ENCODE data around the gene MOB3C.
"Not testable (repeated sequence)": the region's sequence is repeated elsewhere in the genome, so short reads cannot be mapped to it uniquely, and the experiment has no call there.

Gene MOB3C

DNA sequence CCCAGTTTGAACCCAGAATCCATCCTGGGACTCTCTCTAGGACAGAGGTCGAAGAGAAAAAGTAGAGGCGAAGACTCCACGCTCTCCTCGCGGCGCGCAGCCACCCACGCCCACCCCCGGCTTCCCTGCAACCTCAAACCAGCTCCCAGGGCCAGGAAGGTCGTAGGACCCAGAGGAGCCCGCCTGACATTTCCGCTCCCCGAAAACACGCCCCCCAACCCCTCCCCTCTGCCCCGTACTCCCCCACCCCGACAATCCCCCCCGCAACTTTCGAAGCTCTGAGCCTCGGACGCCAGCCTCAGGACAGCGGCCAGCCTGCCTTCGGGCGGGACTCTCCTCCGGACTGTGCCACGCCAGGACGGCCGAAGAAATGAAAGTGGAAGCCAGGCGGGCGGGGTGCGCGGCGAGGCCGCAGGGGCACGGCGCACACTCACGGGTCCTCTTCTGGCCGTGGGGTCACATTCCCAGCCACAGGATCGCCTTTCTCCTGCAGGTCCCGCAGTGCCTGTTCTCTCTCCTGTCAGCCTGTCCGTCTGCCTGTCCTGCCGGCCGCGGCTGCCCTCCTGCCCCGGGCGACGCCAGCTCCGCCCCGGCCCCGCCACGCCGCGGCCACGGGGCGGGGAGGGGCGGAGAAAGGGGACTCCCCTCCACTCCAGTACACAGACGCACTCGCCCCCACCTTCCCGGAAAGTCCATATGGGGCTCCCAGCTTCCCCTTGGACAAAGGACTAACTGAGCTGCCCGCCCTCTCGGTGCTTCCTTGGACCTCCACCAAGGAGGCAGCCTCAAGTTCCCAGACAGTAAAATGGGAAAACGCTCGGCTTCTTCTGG lies at the start of gene MOB3C:
Gene MOB3C (minus strand): TSS at position 535 of the 831 bp plus-strand sequence. CDS start 3,490 bp downstream, outside the sequence.
- DNase-seq = peak; percentile 78

DNA sequence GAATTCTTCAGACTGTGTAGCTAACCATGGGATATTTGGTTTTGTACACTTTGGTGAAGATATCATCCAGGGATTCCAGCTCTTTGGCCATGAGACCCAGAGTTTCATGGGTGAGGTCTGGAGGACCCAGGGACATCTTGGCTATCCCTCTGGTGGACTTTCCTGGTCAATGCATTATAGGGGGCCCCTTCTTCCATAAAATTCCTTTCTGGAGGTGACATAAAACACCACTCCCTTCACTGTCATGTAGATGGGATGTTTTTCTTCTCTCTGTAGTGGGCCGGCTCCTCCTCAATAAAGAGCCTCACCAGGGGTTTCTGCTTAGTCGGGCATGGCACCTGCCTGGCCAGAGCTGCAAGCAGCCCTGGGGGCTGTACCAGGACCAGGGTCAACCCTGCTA lies 49.4 kb upstream of the MOB3C start:
- no peak for DNase-seq

DNA sequence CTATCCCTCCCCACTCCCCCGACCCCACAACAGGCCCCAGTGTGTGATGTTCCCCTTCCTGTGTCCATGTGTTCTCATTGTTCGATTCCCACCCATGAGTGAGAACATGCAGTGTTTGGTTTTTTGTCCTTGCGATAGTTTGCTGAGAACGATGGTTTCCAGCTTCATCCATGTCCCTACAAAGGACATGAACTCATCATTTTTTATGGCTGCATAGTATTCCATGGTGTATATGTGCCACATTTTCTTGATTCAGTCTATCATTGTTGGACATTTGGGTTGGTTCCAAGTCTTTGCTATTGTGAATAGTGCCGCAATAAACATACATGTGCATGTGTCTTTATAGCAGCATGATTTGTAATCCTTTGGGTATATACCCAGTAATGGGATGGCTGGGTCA lies 46.3 kb upstream of the MOB3C start:
- DNase-seq = not testable (repeated sequence)

DNA sequence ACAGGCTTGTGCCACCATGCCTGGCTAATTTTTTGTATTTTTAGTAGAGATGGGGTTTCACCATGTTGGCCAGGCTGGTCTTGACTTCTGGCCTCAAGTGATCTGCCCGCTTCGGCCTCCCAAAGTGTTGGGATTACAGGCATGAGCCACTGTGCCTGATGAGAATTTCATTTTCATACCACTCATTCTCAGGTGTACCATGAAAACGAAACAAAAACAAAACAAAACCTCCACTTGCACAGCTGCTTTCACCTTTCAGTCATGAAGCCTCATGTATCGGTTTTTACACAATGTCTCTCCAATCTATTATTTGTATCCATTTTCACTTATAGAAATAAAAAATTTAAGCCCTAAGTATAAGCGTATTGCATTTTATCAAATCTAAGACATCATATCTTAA lies 43.5 kb upstream of the MOB3C start:
- not testable (repeated sequence) for DNase-seq

DNA sequence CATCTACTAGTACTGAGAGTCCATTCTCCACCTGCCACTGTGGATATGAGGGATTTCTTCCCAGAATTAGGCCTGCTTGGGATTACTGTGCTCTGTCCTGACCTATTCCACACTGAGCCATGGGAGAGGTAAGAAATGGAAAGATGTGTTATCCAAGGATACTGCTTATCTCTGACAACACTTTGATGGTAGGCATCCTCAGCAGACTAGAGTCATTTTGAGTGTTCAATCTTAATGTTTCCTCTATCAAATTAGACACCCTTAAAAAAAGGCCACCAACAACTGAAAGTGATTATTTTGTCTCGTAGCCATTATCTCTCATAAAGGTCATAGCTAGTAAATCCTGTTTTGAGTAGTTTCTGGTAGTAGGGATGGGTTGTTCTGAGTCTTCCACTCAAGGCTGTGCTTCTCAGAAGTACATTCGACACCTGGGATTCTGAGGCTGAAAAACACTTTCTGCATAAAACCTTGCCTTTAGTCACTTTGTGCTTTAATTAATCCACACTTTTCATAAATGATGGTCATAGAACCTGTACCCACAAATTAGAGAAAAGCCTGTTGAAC lies 42.8 kb upstream of the MOB3C start:
- no peak for DNase-seq

DNA sequence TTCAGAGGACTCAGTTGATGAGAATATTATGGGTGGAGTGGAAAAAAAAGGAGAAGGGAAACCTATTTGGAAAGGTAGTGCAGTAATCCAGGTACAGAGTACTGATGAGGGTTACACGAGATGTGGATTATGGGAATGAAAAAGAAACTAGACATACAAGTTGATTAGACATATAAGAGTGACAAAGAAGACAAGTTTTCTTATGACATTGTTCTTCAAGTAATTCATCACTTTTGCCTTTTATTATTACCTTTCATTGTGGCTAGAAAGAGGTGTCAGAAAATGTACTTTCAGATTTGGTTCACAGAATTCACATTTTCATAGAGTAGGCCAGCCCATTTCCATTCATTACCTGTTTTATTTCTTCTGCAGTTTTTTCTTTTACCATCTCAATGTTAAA lies 41.2 kb upstream of the MOB3C start:
- DNase-seq = no peak

DNA sequence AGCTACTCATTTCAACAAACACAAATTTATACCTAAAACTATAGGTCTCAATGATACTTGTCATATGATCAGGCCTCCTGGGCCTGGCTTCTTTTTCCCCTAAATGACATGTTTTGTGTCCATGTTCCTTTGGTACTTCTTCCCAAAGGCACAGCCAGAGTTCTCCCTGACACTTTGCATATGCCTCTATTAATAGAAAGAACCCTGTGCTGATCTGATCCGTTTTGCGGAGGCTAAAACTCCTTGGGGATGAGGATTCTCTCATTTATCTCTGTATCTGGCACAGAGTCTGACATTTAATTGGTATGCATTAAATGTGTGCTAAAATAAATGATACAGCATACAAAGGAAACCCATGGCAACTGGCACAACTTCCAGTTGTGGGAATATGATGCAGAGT lies 40.0 kb upstream of the MOB3C start:
- no peak for DNase-seq

DNA sequence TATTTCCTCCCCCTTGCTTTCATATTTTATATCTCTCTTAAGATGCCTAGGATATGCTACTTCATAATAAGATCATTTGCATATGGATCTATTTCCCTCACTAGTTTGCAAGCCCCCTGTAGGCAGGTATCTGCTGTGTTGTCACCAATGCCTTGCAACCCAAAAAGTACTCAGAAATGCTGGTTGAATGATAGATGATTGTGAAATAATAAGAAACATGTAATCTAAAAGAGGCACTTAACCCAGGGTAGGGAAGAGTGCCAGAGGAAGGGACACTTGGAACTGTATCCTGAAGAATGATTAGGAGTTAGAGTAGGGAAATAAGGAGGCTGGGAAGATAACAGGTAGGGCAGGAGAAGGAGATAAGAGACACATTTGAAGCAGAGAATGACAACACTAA lies 39.2 kb upstream of the MOB3C start:
- DNase-seq = no peak

DNA sequence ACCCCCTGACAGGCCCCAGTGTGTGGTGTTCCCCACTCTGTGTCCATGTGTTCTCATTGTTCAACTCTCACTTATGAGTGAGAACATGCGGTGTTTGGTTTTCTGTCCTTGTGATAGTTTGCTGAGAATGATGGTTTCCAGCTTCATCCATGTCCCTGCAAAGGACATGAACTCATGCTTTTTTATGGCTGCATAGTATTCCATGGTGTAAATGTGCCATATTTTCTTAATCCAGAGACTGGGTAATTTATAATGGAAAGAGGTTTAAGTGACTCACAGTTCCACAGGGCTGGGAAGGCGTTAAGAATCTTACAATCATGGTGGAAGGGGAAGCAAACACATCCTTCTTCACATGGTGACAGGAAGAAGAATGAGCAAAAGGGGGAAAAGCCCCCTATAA lies 38.1 kb upstream of the MOB3C start:
- DNase-seq = not testable (repeated sequence)

DNA sequence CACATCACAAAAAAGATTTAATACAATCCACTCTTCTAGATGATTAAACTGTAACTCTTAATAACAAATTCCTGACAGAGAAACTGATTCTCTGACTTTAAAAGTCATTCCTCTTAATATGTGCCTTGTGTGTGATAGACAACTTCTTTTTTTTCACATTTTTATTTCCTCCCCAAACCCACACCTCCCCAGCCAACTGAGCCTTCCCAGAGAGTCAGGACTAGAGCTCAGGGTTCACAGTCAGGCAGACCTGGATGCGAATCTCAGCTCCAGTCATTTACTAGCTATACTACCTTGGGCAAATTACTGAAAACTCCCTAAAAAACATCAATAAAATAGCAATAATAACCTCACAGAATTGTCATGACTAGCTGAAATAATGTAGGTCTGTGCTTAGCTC lies 37.4 kb upstream of the MOB3C start:
- no peak for DNase-seq

DNA sequence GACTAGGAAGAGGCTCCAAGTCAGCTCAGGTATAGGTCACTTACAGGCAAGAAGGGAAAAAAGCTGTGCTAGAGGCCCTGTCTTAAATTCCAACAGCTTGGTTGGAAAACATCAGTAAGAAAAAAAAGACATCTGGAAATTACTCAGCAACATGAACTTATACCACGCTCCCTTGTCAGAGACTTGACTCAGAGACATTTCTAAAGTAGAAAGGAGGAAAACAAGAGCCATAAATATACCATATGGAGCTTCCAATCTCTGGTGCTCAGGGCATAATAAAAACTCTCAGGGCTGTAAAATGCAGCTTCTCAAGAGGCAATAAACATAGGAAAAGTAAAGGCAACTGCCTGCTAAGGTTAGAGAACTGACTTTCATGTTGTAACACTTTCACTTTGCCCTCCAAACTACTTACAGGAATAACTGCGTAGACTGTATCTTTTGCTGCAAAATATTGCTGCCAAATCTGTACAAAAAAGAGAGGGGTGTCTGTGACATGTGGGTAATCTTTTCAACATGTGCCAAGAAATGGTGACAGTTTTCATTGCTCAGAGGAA lies 36.9 kb upstream of the MOB3C start:
- no peak for DNase-seq

DNA sequence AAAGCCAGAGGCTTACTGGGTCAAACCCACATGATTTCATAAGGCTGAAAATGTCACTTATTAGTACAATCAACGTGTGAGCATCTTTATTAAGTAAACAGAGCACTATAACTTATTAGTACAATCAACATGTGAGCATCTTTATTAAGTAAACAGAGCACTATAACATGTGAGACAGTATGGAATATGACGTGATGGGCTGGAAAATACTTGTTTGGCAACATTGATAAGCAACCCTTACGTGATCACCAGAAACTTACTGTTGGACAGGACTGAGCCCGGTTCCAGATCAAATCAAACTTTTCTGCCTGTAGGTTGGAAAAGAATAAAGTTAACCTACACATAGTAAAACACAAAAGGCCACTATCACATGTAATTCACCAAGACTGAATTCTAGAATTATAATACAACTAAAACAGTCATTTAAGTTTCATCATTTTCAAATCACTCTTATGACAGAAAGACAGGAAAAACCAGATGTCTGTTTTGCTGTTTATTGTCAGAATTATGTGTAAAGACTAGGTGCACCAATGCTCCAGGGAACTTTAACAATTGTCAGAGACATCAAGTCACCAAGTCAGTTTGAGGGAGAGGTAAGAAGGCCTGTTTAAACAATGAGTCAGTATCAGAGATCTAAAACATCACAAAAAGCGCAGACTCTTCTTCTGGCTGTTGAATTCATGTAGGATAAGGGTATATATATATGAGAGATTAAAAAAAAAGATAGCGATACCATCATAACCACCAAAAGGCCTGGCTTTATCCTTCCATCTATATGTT lies 35.9 kb upstream of the MOB3C start:
- DNase-seq = no peak

DNA sequence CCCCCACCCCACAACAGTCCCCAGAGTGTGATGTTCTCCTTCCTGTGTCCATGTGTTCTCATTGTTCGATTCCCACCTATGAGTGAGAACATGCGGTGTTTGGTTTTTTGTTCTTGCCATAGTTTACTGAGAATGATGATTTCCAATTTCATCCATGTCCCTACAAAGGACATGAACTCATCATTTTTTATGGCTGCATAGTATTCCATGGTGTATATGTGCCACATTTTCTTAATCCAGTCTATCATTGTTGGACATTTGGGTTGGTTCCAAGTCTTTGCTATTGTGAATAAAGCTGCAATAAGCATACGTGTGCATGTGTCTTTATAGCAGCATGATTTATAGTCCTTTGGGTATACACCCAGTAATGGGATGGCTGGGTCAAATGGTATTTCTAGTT lies 34.5 kb upstream of the MOB3C start:
- DNase-seq = not testable (repeated sequence)

DNA sequence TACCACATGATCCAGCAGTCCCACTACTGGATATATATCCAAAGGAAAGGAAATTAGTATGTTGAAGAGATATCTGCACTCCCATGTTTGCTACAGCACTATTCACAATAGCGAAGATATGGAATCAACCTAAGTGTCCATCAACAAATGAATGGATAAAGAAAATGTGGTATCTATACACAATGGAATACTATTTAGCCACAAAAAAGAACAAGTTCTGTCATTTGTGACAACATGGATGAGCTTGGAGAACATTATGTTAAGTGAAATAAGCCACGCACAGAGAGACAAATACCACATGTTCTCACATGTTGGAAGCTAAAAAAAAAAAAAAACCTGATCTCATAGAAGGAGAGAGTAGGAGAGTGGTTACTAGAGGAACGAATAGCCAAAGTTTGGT lies 33.9 kb upstream of the MOB3C start:
- DNase-seq = no peak

DNA sequence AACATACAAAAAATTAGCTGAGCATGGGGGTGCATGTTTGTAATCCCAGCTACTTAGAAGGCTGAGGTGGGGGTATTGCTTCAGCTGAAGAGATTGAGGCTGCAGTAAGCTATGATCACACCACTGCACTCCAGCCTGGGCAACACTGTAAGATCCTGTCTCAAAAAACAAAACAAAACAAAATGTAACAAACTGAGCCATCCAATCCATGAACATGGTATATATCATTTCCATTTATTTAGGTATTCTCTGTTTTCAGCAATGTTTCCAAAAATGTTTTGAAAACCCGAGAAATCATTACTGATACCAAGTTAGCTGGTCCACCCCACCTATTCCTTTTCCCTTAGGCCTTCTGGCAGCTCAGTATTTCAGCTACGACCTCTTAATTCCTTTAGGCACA lies 33.2 kb upstream of the MOB3C start:
- no peak for DNase-seq

DNA sequence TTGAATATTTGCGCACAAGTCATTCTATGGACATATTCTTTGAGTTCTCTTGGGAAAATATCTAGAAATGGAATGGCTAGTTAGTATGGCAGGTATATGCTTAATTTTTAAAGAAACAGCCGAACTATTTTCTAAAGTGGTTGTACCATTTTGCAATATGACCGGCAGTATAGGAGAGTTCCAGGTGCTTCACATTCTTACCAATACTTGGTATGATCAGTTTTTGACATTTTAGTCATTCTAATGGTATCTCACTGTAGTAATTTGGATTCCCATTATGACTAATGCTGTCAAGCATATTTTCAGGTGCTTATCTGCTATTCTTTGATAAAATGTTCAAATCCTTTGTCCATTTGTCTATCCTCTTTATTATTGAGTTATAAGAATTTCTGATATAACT lies 31.0 kb upstream of the MOB3C start:
- no peak for DNase-seq

DNA sequence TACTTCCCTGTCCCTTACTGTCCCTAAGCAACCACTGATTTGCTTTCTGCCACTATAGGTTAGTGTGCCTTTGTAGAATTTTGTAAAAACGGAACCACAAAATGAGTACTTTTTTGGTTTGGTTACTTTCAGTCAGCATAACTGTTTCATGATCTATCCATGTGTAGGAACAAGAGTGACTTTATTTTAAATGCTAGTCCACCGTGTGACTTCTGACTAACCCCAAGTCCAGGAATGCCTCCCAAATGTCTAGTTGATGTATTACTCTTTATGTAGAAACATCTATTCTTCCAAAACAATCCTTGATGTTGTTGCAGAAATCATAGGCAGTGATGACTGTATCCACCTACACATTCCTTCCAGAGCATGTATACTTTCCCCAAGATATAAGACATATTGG lies 30.2 kb upstream of the MOB3C start:
- DNase-seq = no peak

DNA sequence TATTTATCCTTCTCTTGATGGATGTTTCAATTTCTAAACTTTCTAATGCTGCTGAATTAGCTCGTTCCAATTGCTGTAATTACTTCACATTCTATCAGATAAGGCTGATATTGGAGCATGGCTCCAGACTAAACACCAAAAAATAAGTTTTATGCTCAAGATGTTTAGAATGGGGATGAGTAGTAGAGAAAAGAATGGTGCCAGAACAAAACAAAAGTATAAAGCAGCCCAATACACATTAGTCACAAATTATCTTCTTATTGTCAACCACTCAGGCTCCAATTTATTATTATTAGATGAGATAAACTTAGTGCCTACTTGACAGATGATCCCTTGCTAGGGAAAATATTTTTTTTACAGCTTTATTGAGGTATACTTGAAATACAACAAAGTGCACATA lies 29.7 kb upstream of the MOB3C start:
- no peak for DNase-seq

DNA sequence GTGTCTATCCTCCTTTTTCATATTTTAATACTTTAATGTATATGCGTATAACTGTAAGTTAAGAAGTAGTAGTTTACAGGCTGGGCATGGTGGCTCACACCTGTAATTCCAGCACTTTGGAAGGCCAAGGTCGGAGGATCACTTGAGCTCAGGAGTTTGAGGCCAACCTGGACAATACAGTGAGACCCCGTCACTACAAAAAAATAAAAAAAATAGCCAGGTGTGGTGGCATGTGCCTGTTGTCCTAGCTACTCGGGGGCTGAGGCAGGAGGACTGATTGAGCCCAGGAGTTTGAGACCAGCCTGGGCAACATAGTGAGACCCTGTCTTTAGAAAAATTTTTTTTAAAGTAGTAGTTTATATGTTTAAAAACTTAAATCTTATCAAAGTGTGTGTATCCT lies 29.2 kb upstream of the MOB3C start:
- DNase-seq = no peak

DNA sequence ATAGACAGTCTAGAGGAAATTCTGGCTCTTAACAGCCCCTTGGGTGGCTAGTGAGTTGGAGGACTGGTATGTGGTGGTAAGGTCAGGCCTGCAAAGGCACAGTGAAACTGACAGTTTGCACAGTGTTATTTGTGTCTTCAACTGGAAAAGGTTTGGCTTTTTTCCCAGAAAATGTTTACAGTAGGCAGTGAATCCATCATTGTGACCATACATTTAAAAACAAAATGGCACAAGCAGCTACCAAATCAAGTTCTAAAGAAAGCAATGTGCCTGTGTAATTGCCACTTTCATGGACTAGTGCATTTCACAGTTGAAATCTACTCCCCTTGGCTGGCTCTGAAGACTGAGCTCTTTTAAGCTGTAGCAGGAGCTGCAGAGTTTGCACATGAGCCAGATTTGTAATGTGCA lies 26.8 kb upstream of the MOB3C start:
- DNase-seq = no peak

DNA sequence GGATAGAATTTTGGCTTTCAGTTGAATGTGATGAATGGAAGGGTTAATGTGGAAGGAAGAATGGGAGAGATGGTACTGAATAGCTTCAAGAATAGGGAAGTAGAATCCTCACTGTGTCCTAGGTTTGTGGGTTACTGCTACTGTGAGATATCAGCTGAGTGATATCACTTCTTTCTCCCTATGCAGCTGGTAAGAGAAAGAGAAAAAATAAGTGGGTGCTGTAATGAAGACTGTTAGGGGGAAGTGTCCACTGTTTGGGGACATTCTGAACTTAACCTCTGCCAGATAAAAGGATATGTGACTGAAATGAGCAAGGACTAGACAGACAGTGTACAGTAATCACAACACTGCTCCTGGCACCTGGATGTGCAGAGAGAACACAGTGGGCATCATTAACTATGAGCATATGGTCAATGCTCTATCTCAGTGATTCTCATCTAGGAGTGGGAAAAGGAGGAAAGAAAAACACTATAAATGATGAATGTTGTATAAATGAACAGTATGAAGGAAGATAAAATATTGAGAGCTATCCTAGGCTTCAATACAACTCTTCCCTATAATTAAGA lies 25.6 kb upstream of the MOB3C start:
- peak; percentile 72 for DNase-seq

DNA sequence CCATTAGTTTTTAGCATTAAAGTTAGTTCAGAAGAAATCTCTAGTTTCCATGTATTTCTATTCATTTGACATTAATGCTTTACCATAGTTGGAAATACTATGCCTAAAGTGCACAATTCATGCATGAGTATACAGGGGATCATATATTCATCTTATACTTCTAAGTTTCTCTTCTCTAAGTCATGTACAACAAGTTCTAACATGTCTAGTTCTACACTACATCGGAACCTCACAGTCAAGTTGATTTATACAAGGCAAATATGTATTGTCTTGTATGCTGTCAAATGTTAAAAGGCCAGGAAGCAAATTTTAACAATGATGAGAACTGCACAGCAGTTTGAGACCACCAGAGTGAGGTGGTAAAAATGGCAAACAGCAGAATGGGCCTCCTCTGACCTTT lies 22.9 kb upstream of the MOB3C start:
- no peak for DNase-seq

DNA sequence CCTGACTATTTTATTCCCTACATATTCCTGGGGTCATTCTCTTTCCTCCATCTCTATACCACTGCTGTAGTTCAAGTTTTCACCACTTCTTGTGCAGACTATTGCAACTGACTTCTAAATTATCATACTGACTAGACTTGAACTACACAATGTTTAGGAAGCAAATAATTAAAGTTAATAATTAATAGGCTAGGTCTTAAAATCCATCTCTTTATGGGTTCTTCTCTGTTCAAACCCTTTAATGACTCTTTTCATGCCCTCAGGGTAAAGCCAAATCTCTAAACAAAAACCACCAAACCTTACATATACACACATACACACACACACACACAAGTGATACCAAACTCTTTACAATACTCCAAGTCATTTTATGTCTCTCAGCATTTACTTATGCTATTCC lies 22.3 kb upstream of the MOB3C start:
- DNase-seq = no peak
